CD4-positive, alpha-beta T cell treated with Interleukin-15 for 4 hours (primary cell): ENCODE measurements around the gene MAU2.

Experiments used
- DNase-seq: peaks from one replicate; pipeline ENCODE4 v3.0.0-alpha.2; 2020; ENCODE audit warnings: low spot score

Gene MAU2

GRCh38 chr19:19305696-19306095 lies 14.9 kb upstream of the MAU2 start:
- DNase-seq: no peak

GRCh38 chr19:19306191-19306590 lies 14.4 kb upstream of the MAU2 start:
- no peak for DNase-seq

GRCh38 chr19:19308373-19308772 lies 12.3 kb upstream of the MAU2 start:
- DNase-seq: no peak

- DNase-seq: no peak
These were observed 5.2 kb upstream of the MAU2 start for GRCh38 chr19:19315444-19315843.

- DNase-seq: no peak
These were observed 4.5 kb upstream of the MAU2 start for GRCh38 chr19:19316082-19316481.

GRCh38 chr19:19319732-19320360 lies 783 bp upstream of the MAU2 start:
- no peak for DNase-seq

- no peak for DNase-seq
These were observed 530 bp downstream of the MAU2 start for GRCh38 chr19:19321141-19321577.

GRCh38 chr19:19324059-19324770 lies 3.6 kb downstream of the MAU2 start:
- DNase-seq: no peak

- no peak for DNase-seq
These were observed 7.0 kb downstream of the MAU2 start for GRCh38 chr19:19327672-19328071.

GRCh38 chr19:19329126-19329525 lies 8.5 kb downstream of the MAU2 start:
- no peak for DNase-seq

- no peak for DNase-seq
These were observed 13.7 kb downstream of the MAU2 start for GRCh38 chr19:19334063-19334988.

- DNase-seq: no peak
These were observed 14.3 kb downstream of the MAU2 start for GRCh38 chr19:19334989-19335344.

GRCh38 chr19:19335408-19336158 lies 15.0 kb downstream of the MAU2 start:
- no peak for DNase-seq

GRCh38 chr19:19336597-19336996 lies 16.0 kb downstream of the MAU2 start:
- DNase-seq: no peak

GRCh38 chr19:19337120-19337519 lies 16.5 kb downstream of the MAU2 start:
- DNase-seq: no peak

GRCh38 chr19:19338082-19338481 lies 17.5 kb downstream of the MAU2 start:
- no peak for DNase-seq

GRCh38 chr19:19341026-19341425 lies 20.4 kb downstream of the MAU2 start:
- DNase-seq: no peak

- DNase-seq: no peak
These were observed 21.7 kb downstream of the MAU2 start for GRCh38 chr19:19342086-19343015.

GRCh38 chr19:19343016-19343362 lies 22.4 kb downstream of the MAU2 start:
- DNase-seq: no peak

- DNase-seq: no peak
These were observed 23.1 kb downstream of the MAU2 start for GRCh38 chr19:19343762-19344161.

- no peak for DNase-seq
These were observed 24.6 kb downstream of the MAU2 start for GRCh38 chr19:19345232-19345631.
